LNCaP clone FGC (cell line): Measurements from ENCODE around the gene GHDC.

Experiments used
- DNase-seq: peaks from one replicate; pipeline ENCODE4 v3.0.0-alpha.2; 2011; ENCODE audit warnings: low read depth
- H3K4me3 ChIP-seq: 2 replicates; pipeline ENCODE4 v1.5.1; 2011; ENCODE audit warnings: mild to moderate bottlenecking, low read depth, low read length, control low read depth
- CTCF ChIP-seq: IDR thresholded peaks from 2 replicates; pipeline ENCODE4 v1.5.1; 2012; ENCODE audit warnings: mild to moderate bottlenecking; ENCODE audit not compliant: control insufficient read depth, insufficient read depth; ENCODE audit errors: extremely low read depth

Gene GHDC

DNA sequence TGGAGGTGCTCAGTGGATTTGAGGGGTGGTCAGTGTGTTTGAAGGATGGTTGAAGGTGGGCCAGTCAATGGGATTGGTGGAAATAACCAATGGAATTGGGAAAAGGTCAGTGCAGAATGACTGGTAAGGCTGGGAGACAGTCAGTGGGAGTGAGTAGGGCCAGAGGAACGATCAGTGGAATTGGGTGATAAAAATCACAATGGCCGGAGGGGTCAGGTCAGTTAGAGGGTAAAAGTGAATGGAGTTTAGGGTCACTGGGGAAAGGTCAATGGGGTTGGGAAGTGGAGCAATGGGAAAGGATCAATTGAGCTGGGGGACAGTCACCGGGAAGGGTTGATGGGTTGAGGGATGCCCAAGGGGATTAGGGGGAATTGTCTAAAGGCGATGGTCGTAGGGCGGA, 28.5 kb downstream of the GHDC start:
- no peak overlapping the region for H3K4me3 ChIP-seq
- DNase-seq, result no peak
- TF ChIP-seq CTCF, result no peak

- no peak for DNase-seq
- TF ChIP-seq CTCF, result no peak
- H3K4me3 ChIP-seq, result no peak overlapping the region
These were observed 30.4 kb downstream of the GHDC start for GRCh38 chr17:42163696-42164407.

DNA sequence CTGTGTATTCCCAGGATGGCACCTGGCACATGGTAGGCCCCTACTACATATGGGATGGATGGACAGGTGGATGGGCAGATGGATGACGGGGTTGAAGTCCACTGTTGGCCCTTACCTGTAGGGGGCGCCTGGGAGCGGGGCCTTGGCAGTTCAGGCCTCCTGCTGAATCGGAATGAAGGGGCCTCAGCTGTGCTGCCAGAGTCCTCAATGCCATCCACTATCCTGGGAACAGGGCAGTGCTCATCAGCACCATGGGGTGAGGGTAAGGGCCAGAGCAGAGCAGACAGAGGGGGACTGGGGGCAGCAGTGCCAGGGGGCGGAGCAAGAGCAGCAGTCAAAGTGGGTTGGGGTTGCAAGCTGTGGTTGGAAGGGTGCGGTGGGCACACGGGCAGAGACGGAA, 31.2 kb downstream of the GHDC start:
- TF ChIP-seq CTCF, result 0 out of 2 replicates have a peak, but pooled peaks have one; percentile 19
- H3K4me3 ChIP-seq, result no peak overlapping the region
- no peak for DNase-seq

DNA sequence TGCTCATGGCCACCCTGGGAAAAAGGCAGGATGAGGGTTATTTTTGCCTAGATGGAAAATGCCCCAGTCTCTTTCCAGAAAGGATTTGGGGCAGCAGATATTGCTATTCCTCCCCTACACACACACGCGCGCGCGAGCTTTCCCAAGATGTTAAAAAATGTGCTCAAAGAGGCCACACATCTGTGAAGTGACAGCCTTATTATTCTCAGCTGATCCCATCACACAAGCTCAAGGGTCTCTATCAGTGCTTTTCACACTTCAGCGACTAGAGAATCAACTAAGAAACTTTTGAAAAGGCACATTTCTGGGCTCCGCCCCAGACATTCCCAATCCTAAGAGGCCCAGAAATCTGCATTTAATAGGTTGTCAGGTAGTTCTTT, 33.8 kb downstream of the GHDC start:
- no peak for TF ChIP-seq CTCF
- H3K4me3 ChIP-seq, result no peak overlapping the region
- DNase-seq, result no peak

DNA sequence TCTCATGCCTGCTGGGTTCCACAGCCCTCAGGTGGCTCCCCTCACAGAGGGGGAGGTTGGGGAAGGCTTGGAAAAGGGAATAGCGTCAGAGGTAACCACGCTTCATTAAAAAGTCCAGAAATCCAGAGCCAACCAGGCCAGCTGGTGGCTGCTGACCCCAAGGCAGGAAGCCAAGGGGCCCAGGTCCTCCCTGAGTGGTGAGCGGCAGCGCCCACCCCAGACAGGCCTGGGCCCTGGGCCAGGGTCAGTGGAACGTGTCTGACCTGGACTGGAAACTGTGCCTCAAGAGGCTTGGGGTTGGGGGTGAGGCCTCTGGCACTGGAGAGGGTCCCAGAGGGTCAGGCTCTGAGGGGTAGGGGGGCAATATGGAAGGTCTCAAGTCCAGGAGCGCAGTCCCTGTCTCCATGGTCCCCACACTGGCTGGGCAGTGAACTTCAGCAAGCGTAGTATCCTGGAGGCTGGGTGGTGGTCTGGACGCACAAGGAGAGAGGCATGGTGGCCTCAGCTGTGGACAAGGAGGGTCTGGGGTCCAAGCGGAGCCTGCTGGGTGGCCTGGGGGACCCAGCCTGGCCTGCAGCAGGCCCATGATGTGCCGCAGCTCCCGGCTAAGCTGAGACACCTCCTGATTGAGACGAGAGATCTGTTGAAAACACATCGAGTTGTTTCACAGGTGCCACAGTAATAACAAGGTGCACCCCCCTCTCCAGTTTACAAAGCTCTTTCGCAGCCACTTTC, 34.3 kb downstream of the GHDC start:
- no peak overlapping the region for H3K4me3 ChIP-seq
- no peak for DNase-seq

DNA sequence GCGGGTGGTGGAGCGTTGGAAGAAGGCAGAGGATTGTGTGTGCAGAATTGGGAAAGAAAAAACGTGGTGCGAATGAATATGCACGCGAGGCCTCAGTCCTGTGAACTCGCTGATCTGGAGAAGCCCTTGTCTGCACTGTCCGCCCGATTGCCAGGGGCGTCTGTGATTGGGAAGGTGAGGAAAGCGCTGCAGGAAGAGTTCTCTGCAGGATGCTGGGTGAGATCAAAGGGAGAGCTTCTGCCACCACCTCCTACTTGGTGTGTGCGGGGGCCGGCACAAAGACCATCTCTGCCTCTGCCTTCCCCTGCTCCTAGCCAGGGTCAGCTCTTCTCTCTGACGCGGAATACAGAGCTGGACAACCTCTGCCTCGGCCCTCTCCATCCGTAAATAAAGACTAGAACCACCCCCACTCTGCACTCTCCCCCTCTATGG, 38.7 kb downstream of the GHDC start:
- H3K4me3 ChIP-seq, result no peak overlapping the region
- no peak for TF ChIP-seq CTCF
- DNase-seq, result no peak

More for the DNA sequence above, 34.3 kb downstream of the GHDC start:
- TF ChIP-seq CTCF, result no peak
